GM19395 (cell line): ENCODE data around the gene ZNF497.
"Not testable (repeated sequence)": the region's sequence is repeated elsewhere in the genome, so short reads cannot be mapped to it uniquely, and the experiment has no call there.

Experiments
- ATAC-seq: cut with Tn5 transposase; IDR thresholded peaks from one replicate; pipeline ENCODE4 v1.9.1; 2021; ENCODE audit warnings: mild to moderate bottlenecking, moderate library complexity; ENCODE audit not compliant: unreplicated experiment

ZNF497 gene

GRCh38 chr19:58395220-58395978 is 32.8 kb upstream of the ZNF497 start, which contains the start of gene RNF225:
TSS of gene RNF225 (plus strand) at chr19:58395656. CDS start at chr19:58396090, 434 bp downstream.
- no peak for ATAC-seq

DNA sequence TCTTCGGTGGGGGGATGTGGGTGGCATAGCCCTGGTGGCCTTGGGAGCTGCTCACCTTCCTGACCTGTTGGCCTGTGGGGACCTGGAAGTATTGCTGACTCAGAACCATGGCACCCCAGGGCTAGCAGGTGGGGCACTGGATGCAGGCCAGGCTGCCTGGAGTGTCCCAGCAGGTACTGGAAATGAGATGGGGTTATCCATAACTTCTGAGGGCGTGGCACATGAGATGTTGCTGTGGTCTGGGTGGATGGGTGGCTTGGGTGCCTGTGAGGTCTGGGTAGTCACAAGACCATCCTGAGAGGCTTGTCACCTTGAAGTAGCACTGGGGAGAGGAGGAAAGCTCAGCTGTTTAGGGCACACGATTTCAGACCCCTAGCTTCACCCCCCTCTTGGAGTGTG is 32.3 kb upstream of the ZNF497 start:
- ATAC-seq, result no peak

GRCh38 chr19:58393725-58394033 is 31.1 kb upstream of the ZNF497 start:
- no peak for ATAC-seq

DNA sequence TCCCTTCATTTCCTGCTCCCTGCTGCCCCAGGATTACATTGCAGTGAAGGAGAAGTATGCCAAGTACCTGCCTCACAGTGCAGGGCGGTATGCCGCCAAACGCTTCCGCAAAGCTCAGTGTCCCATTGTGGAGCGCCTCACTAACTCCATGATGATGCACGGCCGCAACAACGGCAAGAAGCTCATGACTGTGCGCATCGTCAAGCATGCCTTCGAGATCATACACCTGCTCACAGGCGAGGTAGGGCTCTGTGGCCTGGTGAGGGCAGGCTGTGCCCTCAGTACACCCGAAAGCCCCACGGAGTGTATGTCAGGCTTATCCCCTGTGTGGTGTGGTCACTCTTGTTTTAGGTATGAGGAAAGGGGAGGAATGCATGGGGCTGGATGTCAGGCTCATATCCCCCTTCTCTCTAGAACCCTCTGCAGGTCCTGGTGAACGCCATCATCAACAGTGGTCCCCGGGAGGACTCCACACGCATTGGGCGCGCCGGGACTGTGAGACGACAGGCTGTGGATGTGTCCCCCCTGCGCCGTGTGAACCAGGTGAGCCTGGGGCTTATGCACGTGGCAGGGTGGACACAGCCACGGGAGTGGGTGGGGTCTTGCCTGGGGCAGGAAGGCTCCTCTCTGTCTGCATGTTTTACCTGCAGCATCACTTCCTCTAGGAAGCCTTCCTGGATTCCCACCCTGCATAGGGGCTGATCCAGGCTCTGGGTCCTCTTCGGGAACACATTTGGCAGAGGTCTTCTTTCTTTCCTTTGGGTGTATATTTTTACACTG is 30.6 kb upstream of the ZNF497 start:
- no peak for ATAC-seq

DNA sequence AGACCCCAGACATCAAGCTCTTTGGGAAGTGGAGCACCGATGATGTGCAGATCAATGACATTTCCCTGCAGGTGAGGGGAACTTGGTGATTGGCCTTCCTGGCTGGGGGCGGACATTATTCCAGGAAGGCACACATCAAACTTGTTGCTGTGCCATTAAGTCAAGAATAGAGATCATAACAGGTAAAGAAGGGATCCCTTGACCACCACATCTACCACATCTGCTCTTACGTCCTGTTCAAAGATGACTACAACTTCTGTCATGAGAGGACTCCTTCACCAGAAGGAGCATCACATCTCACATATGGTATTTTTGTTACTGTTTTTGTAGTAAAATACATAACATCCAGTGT is 25.6 kb upstream of the ZNF497 start:
- ATAC-seq, result no peak

- no peak for ATAC-seq
Observed at GRCh38 chr19:58387338-58388174, 25.0 kb upstream of the ZNF497 start.

- ATAC-seq, result peak; percentile 89
Observed at GRCh38 chr19:58386576-58387337, 24.2 kb upstream of the ZNF497 start, which contains the start of gene RPS5. TSS of gene RPS5 (plus strand) at chr19:58387269. CDS start at chr19:58388138, 869 bp downstream.

DNA sequence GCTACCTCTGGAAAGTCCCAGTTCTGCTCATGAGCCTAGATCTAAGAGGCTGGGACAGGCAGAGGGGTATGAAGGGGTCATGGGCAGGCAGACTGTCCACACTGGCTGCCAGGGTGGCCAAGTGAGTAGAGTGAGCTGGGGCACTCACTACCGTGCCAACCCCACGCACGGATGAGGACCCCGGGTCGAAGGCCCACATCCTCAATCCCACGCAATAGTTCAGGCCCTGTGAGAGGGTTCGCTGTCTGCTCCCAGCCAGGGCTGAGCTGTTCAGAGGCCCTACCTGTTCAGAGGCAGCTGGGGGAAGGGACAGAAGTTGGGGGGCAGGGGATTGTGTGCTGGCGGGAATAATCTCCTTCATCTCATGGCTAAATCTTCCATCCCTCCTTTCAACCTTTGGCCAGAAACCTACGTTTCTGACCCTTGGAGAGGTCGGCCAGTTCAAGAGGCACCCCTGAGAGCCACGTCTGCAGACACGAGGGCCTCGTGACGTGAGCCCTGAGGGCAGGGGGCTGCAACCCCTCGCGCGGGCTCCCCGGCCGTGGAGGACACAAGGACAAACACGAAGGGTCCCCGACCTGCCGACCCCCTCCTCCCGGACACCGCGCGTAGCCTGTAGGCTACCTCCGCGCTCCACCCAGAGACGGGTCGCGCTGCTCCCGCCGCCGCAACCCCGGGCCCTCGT is 23.5 kb upstream of the ZNF497 start:
- peak; percentile 13 for ATAC-seq

DNA sequence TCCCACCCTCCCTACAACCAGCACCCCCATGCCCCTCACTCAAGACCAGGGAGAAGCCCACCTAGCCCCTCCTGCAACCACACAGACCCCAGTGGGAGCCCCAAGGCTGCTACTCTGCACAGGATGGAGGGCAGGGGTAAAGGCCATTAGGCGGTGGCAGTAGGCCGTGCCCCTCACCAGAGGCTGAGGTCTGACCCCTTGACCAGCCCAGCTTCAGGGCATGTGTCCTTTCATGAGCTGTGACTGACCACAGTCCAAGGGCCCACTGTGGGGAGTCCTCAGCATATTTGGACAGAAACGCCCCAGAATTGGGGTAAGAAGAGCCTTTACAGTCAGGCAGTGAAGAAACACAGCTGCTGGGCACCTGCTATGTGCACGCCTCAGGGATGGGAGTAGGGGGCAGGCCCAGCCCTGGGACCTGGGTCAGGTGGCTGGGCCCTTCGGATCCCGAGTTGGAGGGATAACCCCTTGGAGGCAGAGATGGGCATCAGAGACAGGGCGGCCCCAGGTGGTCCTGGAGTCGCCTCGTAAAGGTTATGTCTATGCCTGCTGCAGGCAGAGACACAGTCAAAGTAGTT is 22.9 kb upstream of the ZNF497 start:
- no peak for ATAC-seq

DNA sequence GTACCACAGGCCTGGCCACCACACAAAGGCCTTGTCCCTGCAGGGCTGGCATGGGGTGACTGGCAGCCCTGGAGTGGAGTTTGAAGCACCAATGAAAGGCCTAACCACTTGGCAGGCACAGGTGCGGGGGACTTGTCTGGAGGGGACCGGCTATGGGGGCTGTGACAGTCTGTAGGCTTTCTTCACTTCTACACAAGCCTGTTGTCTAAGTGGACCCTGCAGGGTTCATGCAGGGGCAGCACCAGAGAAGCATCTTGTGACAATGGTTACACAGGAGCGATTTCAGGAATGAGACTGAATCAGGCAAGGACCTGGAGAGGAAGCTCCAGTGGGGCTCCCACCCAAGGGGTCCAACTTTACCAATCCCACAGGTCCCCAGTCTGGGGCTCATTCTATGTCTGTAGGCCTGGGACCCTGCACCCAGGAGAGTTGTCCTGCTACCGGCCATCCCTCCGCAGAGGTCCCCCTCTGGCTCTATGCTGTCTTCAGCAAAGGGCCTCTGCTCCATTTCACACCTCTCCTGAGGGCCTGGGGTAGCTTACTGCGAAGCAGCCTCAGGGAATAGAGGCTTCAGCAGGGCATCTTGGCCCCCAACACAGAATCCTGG is 20.5 kb upstream of the ZNF497 start:
- no peak for ATAC-seq

- no peak for ATAC-seq
Observed at GRCh38 chr19:58381460-58382212, 19.1 kb upstream of the ZNF497 start.

- peak; percentile 83 for ATAC-seq
Observed at GRCh38 chr19:58380662-58381459, 18.3 kb upstream of the ZNF497 start, which contains the start of gene ZNF837. TSS of gene ZNF837 (minus strand) at chr19:58381030. CDS start at chr19:58369332, 11,698 bp downstream.

- no peak for ATAC-seq
Observed at GRCh38 chr19:58380037-58380661, 17.6 kb upstream of the ZNF497 start.

- no peak for ATAC-seq
Observed at GRCh38 chr19:58379246-58379645, 16.7 kb upstream of the ZNF497 start.

DNA sequence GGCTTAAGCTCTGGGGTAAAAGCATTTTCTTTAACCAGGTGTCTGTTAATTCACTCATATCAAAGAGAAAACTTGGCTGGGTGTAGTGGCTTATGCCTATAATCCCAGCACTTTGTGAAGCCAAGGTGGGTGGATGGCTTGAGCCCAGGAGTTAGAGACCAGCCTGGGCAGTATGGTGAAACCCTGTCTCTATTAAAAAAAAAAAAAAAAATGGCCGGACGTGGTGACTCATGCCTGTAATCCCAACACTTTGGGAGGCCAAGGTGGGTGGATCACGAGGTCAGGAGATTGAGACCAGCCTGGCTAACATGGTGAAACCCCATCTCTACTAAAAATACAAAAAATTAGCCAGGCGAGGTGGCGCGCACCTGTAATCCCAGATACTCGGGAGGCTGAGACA is 14.2 kb upstream of the ZNF497 start:
- ATAC-seq, result not testable (repeated sequence)

DNA sequence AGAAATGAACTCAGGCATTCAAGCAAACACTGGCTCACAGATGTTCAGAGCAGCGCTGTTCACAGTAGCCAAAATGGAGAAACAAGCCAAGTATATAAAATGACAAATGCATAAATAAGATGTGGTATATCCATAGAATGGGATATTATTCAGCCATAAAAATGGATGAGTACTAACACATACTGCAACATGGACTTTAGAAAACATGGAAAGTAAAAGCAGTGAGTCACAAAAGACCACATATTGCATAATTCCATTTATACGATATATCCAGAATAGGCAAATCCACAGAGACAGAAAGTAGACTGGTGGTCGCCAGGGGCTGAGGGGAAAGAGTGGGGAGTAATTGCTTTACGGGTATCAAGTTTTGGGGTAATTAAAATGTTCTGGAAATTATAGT is 11.6 kb upstream of the ZNF497 start:
- no peak for ATAC-seq
